Measurements from ENCODE around the gene RFC1.

DNA sequence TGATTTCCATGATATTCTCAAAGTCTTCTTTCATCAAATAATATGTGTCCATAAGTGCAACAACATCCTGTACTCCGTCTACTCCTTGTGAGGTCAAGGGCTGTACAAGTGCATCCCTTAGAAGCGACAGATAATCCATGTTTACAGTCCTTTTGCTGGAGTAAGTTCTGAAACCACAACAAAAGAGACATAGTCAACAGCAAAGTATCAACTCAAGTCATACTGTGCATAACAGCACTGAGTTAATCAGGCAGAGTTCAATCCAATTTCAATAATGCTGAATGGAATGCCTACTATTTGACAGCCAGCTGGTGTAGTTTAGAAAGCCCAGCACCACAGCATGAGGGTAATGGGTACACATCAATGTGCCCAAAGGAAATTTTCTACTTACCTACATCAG, 74.5 kb downstream of the RFC1 start:
- TF ChIP-seq POLR2AphosphoS5 (IDR thresholded peaks at IDR 0.05; ENCODE audit: low read depth, low read length) (no peak), POLR2A (IDR thresholded peaks at IDR 0.05; ENCODE audit: low read depth, low read length) (no peak), POU2F2 (IDR thresholded peaks at IDR 0.05; ENCODE audit: low read depth, low read length) (no peak), TAF1 (IDR thresholded peaks at IDR 0.05; ENCODE audit: low read depth, low read length) (no peak)

Data from GM12891 (cell line).